ENCODE measurements around the gene LRRC4C. TPM values are rescaled to one million over a fixed set of nuclear protein-coding genes. Genes with fewer than 3 reads are reported as not detected.

LRRC4C gene
- total RNA-seq, 2 experiments from 2014 or later: not detected

DNA sequence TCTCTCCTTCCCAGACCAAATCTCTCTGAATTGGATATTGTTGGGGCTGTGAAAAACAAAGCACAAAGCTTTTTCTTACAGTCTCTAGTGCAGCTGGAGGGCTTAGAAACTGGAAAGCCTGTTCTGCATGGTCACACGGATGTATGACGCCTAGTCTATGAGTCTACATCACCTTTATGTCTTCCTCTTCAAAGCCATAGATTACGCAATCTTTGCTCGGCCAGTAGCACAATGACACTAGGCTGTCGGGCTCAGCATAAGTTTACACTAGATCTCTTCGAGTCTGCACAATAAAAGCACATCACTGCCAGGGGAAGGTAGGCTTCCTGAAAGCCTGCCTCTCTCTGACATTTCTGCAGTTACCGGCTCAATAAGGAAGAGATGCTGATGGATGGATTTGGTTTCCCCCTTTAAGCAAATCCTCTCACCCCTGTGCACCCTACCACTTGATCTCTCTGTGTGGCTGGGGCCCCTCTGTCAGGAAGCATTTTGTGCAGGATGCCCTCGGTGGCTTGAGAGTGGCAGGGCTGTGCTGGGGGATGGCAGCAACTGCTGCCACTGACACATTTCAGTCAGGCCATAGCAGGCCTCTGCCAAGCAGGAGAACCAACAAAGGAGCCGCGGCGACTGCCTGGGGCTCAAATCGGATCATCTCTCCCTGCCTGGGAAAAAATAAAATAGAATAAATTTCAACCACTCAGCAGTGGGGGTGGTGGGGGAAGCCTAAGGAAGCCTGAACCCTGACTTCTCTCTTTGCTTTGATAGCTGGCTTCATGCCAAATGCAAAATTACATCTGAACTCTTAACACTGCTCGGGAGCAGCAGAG, 1272.8 kb downstream of the LRRC4C start:
- ATAC-seq (ENCODE audit: poor library complexity) (no peak), DNase-seq (no peak)
- H3K27ac ChIP-seq (ENCODE audit: low read depth in 1 of 2, low read length in 2 of 2): no peak overlapping the region
- Mint-ChIP-seq H3K27ac (no peak overlapping the region), H3K9me3 (peaks cover 10% of the 10 kb centered on the region), H3K27me3 (no peaks in the 10 kb centered on the region), H3K4me3 (no peak overlapping the region), H3K36me3 (ENCODE audit: low read depth) (no peaks in the 10 kb centered on the region), H3K4me1 (ENCODE audit: low read depth) (no peaks in the 10 kb centered on the region)
- H3K4me1 ChIP-seq (ENCODE audit: insufficient read depth, low read length): no peaks in the 10 kb centered on the region
- peaks cover 4 to 6% of the 10 kb centered on the region in 2 experiments for H3K9me3 ChIP-seq (ENCODE audit: control insufficient read depth in 1 of 2, insufficient read depth in 1 of 2, low read length in 2 of 2)
- intact Hi-C loops (cut with DNase I, micrococcal nuclease): no loop called here
- TF ChIP-seq, protein P1, sequence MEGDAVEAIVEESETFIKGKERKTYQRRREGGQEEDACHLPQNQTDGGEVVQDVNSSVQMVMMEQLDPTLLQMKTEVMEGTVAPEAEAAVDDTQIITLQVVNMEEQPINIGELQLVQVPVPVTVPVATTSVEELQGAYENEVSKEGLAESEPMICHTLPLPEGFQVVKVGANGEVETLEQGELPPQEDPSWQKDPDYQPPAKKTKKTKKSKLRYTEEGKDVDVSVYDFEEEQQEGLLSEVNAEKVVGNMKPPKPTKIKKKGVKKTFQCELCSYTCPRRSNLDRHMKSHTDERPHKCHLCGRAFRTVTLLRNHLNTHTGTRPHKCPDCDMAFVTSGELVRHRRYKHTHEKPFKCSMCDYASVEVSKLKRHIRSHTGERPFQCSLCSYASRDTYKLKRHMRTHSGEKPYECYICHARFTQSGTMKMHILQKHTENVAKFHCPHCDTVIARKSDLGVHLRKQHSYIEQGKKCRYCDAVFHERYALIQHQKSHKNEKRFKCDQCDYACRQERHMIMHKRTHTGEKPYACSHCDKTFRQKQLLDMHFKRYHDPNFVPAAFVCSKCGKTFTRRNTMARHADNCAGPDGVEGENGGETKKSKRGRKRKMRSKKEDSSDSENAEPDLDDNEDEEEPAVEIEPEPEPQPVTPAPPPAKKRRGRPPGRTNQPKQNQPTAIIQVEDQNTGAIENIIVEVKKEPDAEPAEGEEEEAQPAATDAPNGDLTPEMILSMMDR (IDR thresholded peaks at IDR 0.05): no peak
- POLR2A ChIA-PET: no interaction called here
- CTCF ChIA-PET: no interaction called here
- H3K36me3 ChIP-seq (ENCODE audit: insufficient read depth, low read length): no peaks in the 10 kb centered on the region
- no peak overlapping the region for H3K4me3 ChIP-seq (ENCODE audit: low read length)
- H3K27me3 ChIP-seq (ENCODE audit: control insufficient read depth in 1 of 2, insufficient read depth in 2 of 2, low read length in 2 of 2): no peaks in the 10 kb centered on the region

DNA sequence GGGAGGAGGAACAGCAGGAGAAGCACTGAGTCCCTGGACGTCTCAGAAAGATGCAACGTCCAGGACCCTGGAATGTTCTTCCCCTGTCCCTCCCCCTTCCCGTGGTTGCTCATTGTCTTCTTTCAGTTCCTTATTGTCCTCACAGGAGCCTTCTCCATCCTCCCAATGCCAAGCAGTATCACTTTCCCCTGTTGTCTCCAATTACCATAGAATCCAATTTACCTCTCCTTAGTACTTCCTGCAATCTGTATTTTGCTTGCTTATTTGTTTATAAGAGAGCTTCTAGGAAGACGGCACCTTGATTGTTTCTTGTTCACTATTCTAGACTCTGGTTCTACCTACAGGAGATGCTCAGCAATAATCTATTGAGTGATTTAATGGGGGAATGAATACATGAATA, 1273.7 kb downstream of the LRRC4C start:
- Histone ChIP-seq H3K27me3 (ENCODE audit: control insufficient read depth in 1 of 2, insufficient read depth in 2 of 2, low read length in 2 of 2) (no peaks in the 10 kb centered on the region), H3K4me3 (ENCODE audit: low read length) (no peak overlapping the region), H3K27ac (ENCODE audit: low read depth in 1 of 2, low read length in 2 of 2) (no peak overlapping the region), H3K36me3 (ENCODE audit: insufficient read depth, low read length) (no peaks in the 10 kb centered on the region), H3K4me1 (ENCODE audit: insufficient read depth, low read length) (no peaks in the 10 kb centered on the region), H3K9me3 (ENCODE audit: control insufficient read depth in 1 of 2, insufficient read depth in 1 of 2, low read length in 2 of 2) (peaks cover 4 to 6% of the 10 kb centered on the region in 2 experiments)
- ChIA-PET POLR2A (no interaction called here), CTCF (no interaction called here)
- no peaks in the 10 kb centered on the region for H3K4me1 Mint-ChIP-seq (ENCODE audit: low read depth)
- peaks cover 10% of the 10 kb centered on the region for H3K9me3 Mint-ChIP-seq
- no peak overlapping the region for H3K27ac Mint-ChIP-seq
- TF ChIP-seq, protein P1 (IDR thresholded peaks at IDR 0.05): no peak
- intact Hi-C loops (cut with DNase I, micrococcal nuclease): no loop called here
- ATAC-seq (ENCODE audit: poor library complexity) (no peak), DNase-seq (no peak)
- no peak overlapping the region for H3K4me3 Mint-ChIP-seq
- H3K27me3 Mint-ChIP-seq: no peaks in the 10 kb centered on the region
- no peaks in the 10 kb centered on the region for H3K36me3 Mint-ChIP-seq (ENCODE audit: low read depth)

GRCh38 chr11:40183073-40184064, 1276.1 kb downstream of the LRRC4C start:
- ChIA-PET POLR2A (no interaction called here), CTCF (no interaction called here)
- H3K27ac ChIP-seq (ENCODE audit: low read depth in 1 of 2, low read length in 2 of 2): no peak overlapping the region
- no peak for ATAC-seq (ENCODE audit: poor library complexity)
- intact Hi-C loops (cut with DNase I, micrococcal nuclease): no loop called here
- no peak overlapping the region for H3K4me3 ChIP-seq (ENCODE audit: low read length)
- no peak overlapping the region for H3K27ac Mint-ChIP-seq
- no peaks in the 10 kb centered on the region for H3K36me3 ChIP-seq (ENCODE audit: insufficient read depth, low read length)
- peaks cover 7% of the 10 kb centered on the region for H3K9me3 Mint-ChIP-seq
- H3K4me1 ChIP-seq (ENCODE audit: insufficient read depth, low read length): no peaks in the 10 kb centered on the region
- no peaks in the 10 kb centered on the region for H3K36me3 Mint-ChIP-seq (ENCODE audit: low read depth)
- H3K27me3 Mint-ChIP-seq: no peaks in the 10 kb centered on the region
- H3K4me1 Mint-ChIP-seq (ENCODE audit: low read depth): no peaks in the 10 kb centered on the region
- no peak for DNase-seq
- peaks cover 4 to 6% of the 10 kb centered on the region in 2 experiments for H3K9me3 ChIP-seq (ENCODE audit: control insufficient read depth in 1 of 2, insufficient read depth in 1 of 2, low read length in 2 of 2)
- TF ChIP-seq, protein P1 (IDR thresholded peaks at IDR 0.05): no peak
- H3K27me3 ChIP-seq (ENCODE audit: control insufficient read depth in 1 of 2, insufficient read depth in 2 of 2, low read length in 2 of 2): no peaks in the 10 kb centered on the region
- no peak overlapping the region for H3K4me3 Mint-ChIP-seq

Measured in CD4-positive, alpha-beta T cell (primary cell).